Mesendoderm (in vitro differentiated cells): ENCODE measurements around the gene RNF224.

Experiments
- DNase-seq: peaks from one replicate; pipeline ENCODE4 v3.0.0; 2013
- H2AK5ac ChIP-seq: 2 replicates; pipeline ENCODE4 v1.6.1; 2013; ENCODE audit warnings: low read length, inconsistent platforms
- H2BK120ac ChIP-seq: 2 replicates; pipeline ENCODE4 v1.6.1; 2013; ENCODE audit warnings: low read depth, mild to moderate bottlenecking, low read length, moderate library complexity, mixed read lengths
- H2BK15ac ChIP-seq: replicated peaks from 2 replicates; pipeline ENCODE4 v1.6.1; 2013; ENCODE audit warnings: low read depth, mild to moderate bottlenecking, moderate library complexity
- H2BK5ac ChIP-seq: 2 replicates; pipeline ENCODE4 v1.6.1; 2013; ENCODE audit warnings: low read length, inconsistent platforms
- H3K18ac ChIP-seq: 2 replicates; pipeline ENCODE4 v1.6.1; 2013; ENCODE audit warnings: mild to moderate bottlenecking, low read length, mixed read lengths
- H3K23ac ChIP-seq: one replicate; pipeline ENCODE4 v1.6.1; 2013; ENCODE audit warnings: low read length
- H3K27ac ChIP-seq: 2 replicates; pipeline ENCODE4 v1.5.1; 2013; ENCODE audit warnings: low read depth, mild to moderate bottlenecking, inconsistent platforms, low read length, moderate library complexity
- H3K27me3 ChIP-seq: 2 replicates; pipeline ENCODE4 v1.6.1; 2013; ENCODE audit warnings: low read length, control low read depth, mild to moderate bottlenecking, inconsistent platforms; ENCODE audit not compliant: insufficient read depth, poor library complexity
- H3K36me3 ChIP-seq: 2 replicates; pipeline ENCODE4 v1.6.1; 2013; ENCODE audit warnings: low read length, inconsistent platforms; ENCODE audit not compliant: control insufficient read depth, insufficient read depth
- H3K4ac ChIP-seq: one replicate; pipeline ENCODE4 v1.6.1; 2013; ENCODE audit warnings: low read depth, mild to moderate bottlenecking, low read length, moderate library complexity
- H3K4me1 ChIP-seq: 2 replicates; pipeline ENCODE4 v1.6.1; 2013; ENCODE audit warnings: low read depth, low read length, inconsistent platforms; ENCODE audit not compliant: control insufficient read depth
- H3K4me2 ChIP-seq: 2 replicates; pipeline ENCODE4 v1.6.1; 2013; ENCODE audit warnings: low read length
- H3K4me3 ChIP-seq: 2 replicates; pipeline ENCODE4 v1.5.1; 2013; ENCODE audit warnings: mild to moderate bottlenecking, low read length
- H3K56ac ChIP-seq: one replicate; pipeline ENCODE4 v1.6.1; 2013; ENCODE audit warnings: low read length
- H3K79me1 ChIP-seq: 2 replicates; pipeline ENCODE4 v1.6.1; 2013; ENCODE audit warnings: low read length, inconsistent platforms
- H3K79me2 ChIP-seq: 2 replicates; pipeline ENCODE4 v1.6.1; 2013; ENCODE audit warnings: mild to moderate bottlenecking, low read length; ENCODE audit not compliant: control insufficient read depth, insufficient read depth
- H3K9ac ChIP-seq: 2 replicates; pipeline ENCODE4 v1.6.1; 2013; ENCODE audit warnings: low read length, inconsistent platforms
- H4K5ac ChIP-seq: one replicate; pipeline ENCODE4 v1.6.1; 2013; ENCODE audit warnings: low read length
- H4K8ac ChIP-seq: one replicate; pipeline ENCODE4 v1.6.1; 2013; ENCODE audit warnings: low read depth, mild to moderate bottlenecking, control low read depth, low read length, moderate library complexity
- WGBS: extraction: QIAGEN DNeasy Blood & Tissue Kit; methylation state at CpG from one replicate; pipeline ENCODE4 v1.1.7; 2013; ENCODE audit warnings: low lambda C conversion rate, missing lambda C conversion rate; ENCODE audit not compliant: insufficient coverage; ENCODE audit errors: extremely low coverage; 5-methylcytosine and 5-hydroxymethylcytosine counted together

RNF224 gene

GRCh38 chr9:137263506-137263905, 36.2 kb downstream of the RNF224 start:
- Histone ChIP-seq H3K79me2 (no peaks in the 10 kb centered on the region), H3K4me3 (no peak overlapping the region), H2AK5ac (no peak overlapping the region), H2BK5ac (no peak overlapping the region), H3K27me3 (no peaks in the 10 kb centered on the region), H3K79me1 (no peaks in the 10 kb centered on the region), H2BK120ac (no peak overlapping the region), H4K5ac (no peak overlapping the region), H3K4me1 (no peaks in the 10 kb centered on the region), H3K27ac (no peak overlapping the region), H3K23ac (no peak overlapping the region), H3K36me3 (peaks cover 11% of the 10 kb centered on the region), H3K4me2 (no peak overlapping the region), H3K4ac (no peak overlapping the region), H2BK15ac (no peak overlapping the region), H3K18ac (no peak overlapping the region), H3K56ac (no peak overlapping the region), H3K9ac (no peak overlapping the region), H4K8ac (no peak overlapping the region)
- WGBS = no CpG with 5 or more reads among the region's 10 CpGs
- DNase-seq = no peak

- no peaks in the 10 kb centered on the region for H3K4me1 ChIP-seq
- no peak overlapping the region for H3K4ac ChIP-seq
- H3K79me2 ChIP-seq = no peaks in the 10 kb centered on the region
- no CpG with 5 or more reads among the region's 22 CpGs for WGBS
- H2BK5ac ChIP-seq = no peak overlapping the region
- H3K23ac ChIP-seq = no peak overlapping the region
- H3K4me3 ChIP-seq = no peak overlapping the region
- H3K79me1 ChIP-seq = peaks cover 2% of the 10 kb centered on the region
- H3K18ac ChIP-seq = no peak overlapping the region
- H3K56ac ChIP-seq = no peak overlapping the region
- H2AK5ac ChIP-seq = no peak overlapping the region
- H3K27ac ChIP-seq = no peak overlapping the region
- H3K9ac ChIP-seq = no peak overlapping the region
- no peak for DNase-seq
- H3K27me3 ChIP-seq = no peaks in the 10 kb centered on the region
- no peak overlapping the region for H4K5ac ChIP-seq
- no peak overlapping the region for H2BK120ac ChIP-seq
- no peak overlapping the region for H4K8ac ChIP-seq
- H2BK15ac ChIP-seq = no peak overlapping the region
- peaks cover 13% of the 10 kb centered on the region for H3K36me3 ChIP-seq
- H3K4me2 ChIP-seq = no peak overlapping the region
These were observed 36.8 kb downstream of the RNF224 start for GRCh38 chr9:137264067-137264466.

- no peak overlapping the region for H4K8ac ChIP-seq
- H3K4me3 ChIP-seq = no peak overlapping the region
- H3K79me2 ChIP-seq = no peaks in the 10 kb centered on the region
- no peak overlapping the region for H2AK5ac ChIP-seq
- no peak overlapping the region for H2BK120ac ChIP-seq
- H2BK15ac ChIP-seq = no peak overlapping the region
- H3K79me1 ChIP-seq = peaks cover 2% of the 10 kb centered on the region
- WGBS = no CpG with 5 or more reads among the region's 29 CpGs
- no peak overlapping the region for H3K9ac ChIP-seq
- H3K23ac ChIP-seq = no peak overlapping the region
- H3K4me2 ChIP-seq = no peak overlapping the region
- H3K27me3 ChIP-seq = no peaks in the 10 kb centered on the region
- no peak overlapping the region for H3K18ac ChIP-seq
- H2BK5ac ChIP-seq = no peak overlapping the region
- no peak overlapping the region for H4K5ac ChIP-seq
- no peak overlapping the region for H3K4ac ChIP-seq
- H3K56ac ChIP-seq = no peak overlapping the region
- no peaks in the 10 kb centered on the region for H3K4me1 ChIP-seq
- DNase-seq = no peak
- no peak overlapping the region for H3K27ac ChIP-seq
- peaks cover 12% of the 10 kb centered on the region for H3K36me3 ChIP-seq
These were observed 38.3 kb downstream of the RNF224 start for GRCh38 chr9:137265496-137266161.

- Histone ChIP-seq H3K18ac (no peak overlapping the region), H4K5ac (no peak overlapping the region), H3K79me2 (no peaks in the 10 kb centered on the region), H3K4me2 (no peak overlapping the region), H2BK120ac (no peak overlapping the region), H3K36me3 (peaks cover 12% of the 10 kb centered on the region), H3K4ac (no peak overlapping the region), H3K4me1 (no peaks in the 10 kb centered on the region), H3K9ac (no peak overlapping the region), H3K79me1 (peaks cover 2% of the 10 kb centered on the region), H2BK5ac (no peak overlapping the region), H4K8ac (no peak overlapping the region), H3K23ac (no peak overlapping the region), H2AK5ac (no peak overlapping the region), H2BK15ac (no peak overlapping the region), H3K4me3 (no peak overlapping the region), H3K56ac (no peak overlapping the region), H3K27ac (no peak overlapping the region), H3K27me3 (no peaks in the 10 kb centered on the region)
- no peak for DNase-seq
- WGBS = no CpG with 5 or more reads among the region's 15 CpGs
These were observed 38.8 kb downstream of the RNF224 start for GRCh38 chr9:137266162-137266527.

- no peak overlapping the region for H3K23ac ChIP-seq
- no peak overlapping the region for H3K56ac ChIP-seq
- H3K27ac ChIP-seq = no peak overlapping the region
- H3K4me3 ChIP-seq = no peak overlapping the region
- WGBS = no CpG with 5 or more reads among the region's 34 CpGs
- H2BK120ac ChIP-seq = no peak overlapping the region
- H3K4me1 ChIP-seq = no peaks in the 10 kb centered on the region
- no peak overlapping the region for H4K5ac ChIP-seq
- H3K4ac ChIP-seq = no peak overlapping the region
- no peak overlapping the region for H3K18ac ChIP-seq
- H3K27me3 ChIP-seq = no peaks in the 10 kb centered on the region
- no peak overlapping the region for H2BK5ac ChIP-seq
- DNase-seq = no peak
- H3K79me1 ChIP-seq = peaks cover 2% of the 10 kb centered on the region
- H2BK15ac ChIP-seq = no peak overlapping the region
- no peak overlapping the region for H4K8ac ChIP-seq
- peaks cover 12% of the 10 kb centered on the region for H3K36me3 ChIP-seq
- H3K9ac ChIP-seq = no peak overlapping the region
- H3K79me2 ChIP-seq = no peaks in the 10 kb centered on the region
- no peak overlapping the region for H3K4me2 ChIP-seq
- no peak overlapping the region for H2AK5ac ChIP-seq
These were observed 39.5 kb downstream of the RNF224 start for GRCh38 chr9:137266585-137267453.
